ENCODE results near the gene PCSK9. TPM values are rescaled to one million over a fixed set of nuclear protein-coding genes. Genes with fewer than 3 reads are reported as not detected.

The PCSK9 gene
- total RNA-seq, 4 donors from 2014 or later: 0.13 to 0.64 (median 0.23) TPM; not detected in 1

DNA sequence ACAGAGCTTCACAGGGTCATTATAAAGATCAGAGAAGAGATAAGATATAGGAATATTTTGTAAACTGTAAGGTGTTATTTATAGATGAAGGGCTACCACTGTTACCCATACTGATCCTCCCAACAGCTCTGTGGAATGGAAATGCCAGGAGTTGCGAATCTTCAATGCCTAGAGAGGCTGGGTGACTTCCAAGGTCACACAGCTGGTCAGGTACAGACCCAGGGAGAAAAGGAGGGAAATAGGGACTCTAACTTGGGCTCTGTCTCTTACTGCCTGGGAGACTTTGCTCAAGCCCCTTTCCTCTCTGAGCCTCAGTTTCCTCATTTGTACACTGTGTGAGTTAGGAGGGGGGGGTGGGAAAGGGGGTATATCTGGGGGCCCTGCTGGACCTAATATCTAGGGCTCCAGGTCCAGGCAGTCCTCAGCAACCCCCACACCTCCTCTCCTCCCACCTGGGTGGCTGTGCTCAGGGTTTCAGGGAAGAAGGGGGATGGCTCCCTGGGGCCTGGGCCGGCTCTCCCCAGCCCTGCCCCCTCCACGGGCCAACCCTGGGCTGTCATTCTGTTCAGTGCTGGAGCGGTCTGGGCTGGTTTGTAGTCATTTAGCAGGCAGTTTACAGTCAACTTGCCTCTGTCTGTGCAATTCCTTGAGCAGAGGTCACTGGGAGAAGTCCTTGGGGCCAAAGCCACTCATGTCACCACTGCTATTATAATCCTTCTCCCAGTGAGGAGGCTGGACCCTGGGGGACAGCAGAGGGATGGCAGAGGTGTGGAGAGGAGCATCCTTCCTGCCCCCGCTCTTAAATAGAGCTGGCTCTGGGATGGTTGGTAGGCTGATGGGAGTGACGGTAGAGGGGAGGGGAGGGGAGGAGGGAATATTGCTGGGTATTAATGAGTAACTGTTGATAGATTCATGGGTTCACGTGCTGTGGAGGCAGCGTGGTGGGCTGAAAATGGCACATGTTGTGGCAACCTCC is 39.0 kb upstream of the PCSK9 start:
- no peaks in the 10 kb centered on the region for H3K36me3 ChIP-seq
- peaks cover 0 to 12% (median 4%) of the 10 kb centered on the region in 3 donors for H3K4me1 ChIP-seq
- H3K4me3 ChIP-seq: no peak overlapping the region
- 44 to 84% methylated on average over 1 to 3 of the region's 8 CpGs for WGBS, 2 donors (ENCODE audit: low coverage in 1 of 2)
- ATAC-seq: no peak
- peaks cover 64% of the 10 kb centered on the region for H3K27me3 ChIP-seq
- H3K27ac ChIP-seq: no peak overlapping the region
- TF ChIP-seq, protein P1, sequence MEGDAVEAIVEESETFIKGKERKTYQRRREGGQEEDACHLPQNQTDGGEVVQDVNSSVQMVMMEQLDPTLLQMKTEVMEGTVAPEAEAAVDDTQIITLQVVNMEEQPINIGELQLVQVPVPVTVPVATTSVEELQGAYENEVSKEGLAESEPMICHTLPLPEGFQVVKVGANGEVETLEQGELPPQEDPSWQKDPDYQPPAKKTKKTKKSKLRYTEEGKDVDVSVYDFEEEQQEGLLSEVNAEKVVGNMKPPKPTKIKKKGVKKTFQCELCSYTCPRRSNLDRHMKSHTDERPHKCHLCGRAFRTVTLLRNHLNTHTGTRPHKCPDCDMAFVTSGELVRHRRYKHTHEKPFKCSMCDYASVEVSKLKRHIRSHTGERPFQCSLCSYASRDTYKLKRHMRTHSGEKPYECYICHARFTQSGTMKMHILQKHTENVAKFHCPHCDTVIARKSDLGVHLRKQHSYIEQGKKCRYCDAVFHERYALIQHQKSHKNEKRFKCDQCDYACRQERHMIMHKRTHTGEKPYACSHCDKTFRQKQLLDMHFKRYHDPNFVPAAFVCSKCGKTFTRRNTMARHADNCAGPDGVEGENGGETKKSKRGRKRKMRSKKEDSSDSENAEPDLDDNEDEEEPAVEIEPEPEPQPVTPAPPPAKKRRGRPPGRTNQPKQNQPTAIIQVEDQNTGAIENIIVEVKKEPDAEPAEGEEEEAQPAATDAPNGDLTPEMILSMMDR (IDR thresholded peaks at IDR 0.05): no peak
- TF ChIP-seq POLR2AphosphoS5 (IDR thresholded peaks at IDR 0.05): no peak
- no peak for TF ChIP-seq EP300 (IDR thresholded peaks at IDR 0.05)
- TF ChIP-seq POLR2A (IDR thresholded peaks at IDR 0.05): no peak
- H3K9me3 ChIP-seq: no peaks in the 10 kb centered on the region

DNA sequence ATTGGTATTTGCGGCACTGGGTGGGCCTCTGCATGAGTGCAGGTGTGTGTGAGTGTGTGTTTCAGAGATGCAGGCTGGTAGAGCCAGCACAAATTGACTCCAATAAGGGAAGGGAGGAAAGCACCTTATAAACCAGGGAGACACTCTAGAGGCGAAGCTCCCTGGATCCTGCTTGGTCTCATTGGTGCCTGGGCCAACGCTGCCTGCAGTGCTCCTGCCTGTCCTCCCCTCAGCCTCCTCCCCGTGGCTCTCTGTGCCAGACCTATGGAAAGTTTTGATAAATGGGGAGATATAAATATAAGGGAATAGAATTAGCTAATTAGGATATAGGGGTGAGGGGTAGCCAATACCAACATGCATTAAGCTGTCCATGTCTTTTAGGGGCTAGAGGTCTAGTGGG is 38.0 kb upstream of the PCSK9 start:
- 90 to 100% methylated on average over 1 to 2 of the region's 4 CpGs for WGBS, 2 donors (ENCODE audit: low coverage in 1 of 2)
- no peaks in the 10 kb centered on the region for H3K36me3 ChIP-seq
- ATAC-seq: no peak

DNA sequence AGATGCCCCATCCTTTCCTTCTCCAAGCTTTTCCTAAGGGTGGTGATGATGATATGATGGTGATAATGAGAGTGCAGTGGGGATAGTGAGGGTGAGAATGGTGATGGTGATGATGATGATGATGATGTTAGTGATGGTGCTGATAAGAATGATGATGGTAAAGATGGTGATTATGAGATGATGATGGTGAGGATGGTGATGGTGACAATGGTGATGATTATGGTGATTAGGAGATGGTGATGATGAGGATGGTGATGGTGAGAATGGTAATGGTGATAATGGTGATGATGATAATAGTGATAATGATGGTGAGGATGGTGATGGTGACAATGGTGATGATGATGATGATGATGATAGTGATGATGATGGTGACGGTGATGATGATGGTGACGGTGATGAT is 36.7 kb upstream of the PCSK9 start:
- Histone ChIP-seq H3K27me3 (peaks cover 41% of the 10 kb centered on the region), H3K4me3 (no peak overlapping the region), H3K27ac (no peak overlapping the region), H3K36me3 (no peaks in the 10 kb centered on the region), H3K9me3 (no peaks in the 10 kb centered on the region), H3K4me1 (no peaks in the 10 kb centered on the region)
- no peak for TF ChIP-seq EP300 (IDR thresholded peaks at IDR 0.05)
- TF ChIP-seq, protein P1 (IDR thresholded peaks at IDR 0.05): no peak
- no peak for TF ChIP-seq POLR2AphosphoS5 (IDR thresholded peaks at IDR 0.05)
- no peak for TF ChIP-seq POLR2A (IDR thresholded peaks at IDR 0.05)
- 38 to 40% methylated on average over 2 of the region's 2 CpGs for WGBS, 2 donors (ENCODE audit: low coverage in 1 of 2)
- no peak for ATAC-seq

More for the DNA sequence above, 38.0 kb upstream of the PCSK9 start:
- Histone ChIP-seq H3K9me3 (no peaks in the 10 kb centered on the region), H3K4me3 (no peak overlapping the region), H3K27me3 (peaks cover 55% of the 10 kb centered on the region), H3K4me1 (peaks cover 0 to 10% (median 4%) of the 10 kb centered on the region in 3 donors), H3K27ac (no peak overlapping the region)
- TF ChIP-seq, protein P1 (IDR thresholded peaks at IDR 0.05): no peak
- no peak for TF ChIP-seq POLR2A (IDR thresholded peaks at IDR 0.05)
- TF ChIP-seq POLR2AphosphoS5 (IDR thresholded peaks at IDR 0.05): no peak
- TF ChIP-seq EP300 (IDR thresholded peaks at IDR 0.05): no peak

DNA sequence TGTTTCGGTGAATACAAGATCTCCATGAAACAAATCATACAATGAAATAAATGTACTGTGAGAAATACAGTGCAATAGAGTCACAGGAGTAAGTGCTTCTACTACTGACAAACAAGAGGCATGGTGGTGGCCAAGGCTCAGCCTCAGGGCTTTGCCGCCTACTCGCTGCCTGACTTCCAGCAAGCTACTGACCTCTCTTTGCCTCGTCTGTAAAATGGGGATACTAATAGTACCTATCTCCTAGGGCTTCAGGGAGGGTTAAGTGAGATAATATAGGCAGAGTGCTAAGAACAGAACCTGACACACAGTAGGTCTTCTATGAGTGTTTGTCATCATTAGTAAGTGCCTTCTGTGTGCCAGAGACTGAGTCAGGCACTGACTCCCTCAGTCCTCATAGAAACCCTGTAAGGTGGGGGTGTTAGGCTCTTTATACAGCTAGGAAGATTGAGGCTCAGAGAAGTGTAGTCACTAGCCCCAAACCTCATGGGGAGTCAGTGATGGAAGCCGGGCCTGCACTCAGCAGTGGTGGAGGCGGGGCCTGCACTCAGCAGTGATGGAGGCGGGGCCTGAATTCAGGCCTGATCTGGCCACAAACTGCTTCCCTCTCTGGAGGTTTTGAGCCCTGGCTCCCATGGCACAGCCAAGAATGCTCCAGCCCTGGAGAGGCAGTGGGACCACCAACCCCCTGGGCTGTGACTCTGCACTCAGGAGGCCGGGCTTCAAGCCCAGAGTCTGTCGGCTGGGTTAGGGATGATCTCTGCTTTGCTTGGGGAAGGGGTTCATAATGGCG is 33.8 kb upstream of the PCSK9 start:
- 93% methylated on average over 3 of the region's 10 CpGs for WGBS, 2 donors (ENCODE audit: low coverage in 1 of 2)
- Histone ChIP-seq H3K27me3 (peaks cover 14% of the 10 kb centered on the region), H3K27ac (no peak overlapping the region), H3K4me1 (no peaks in the 10 kb centered on the region), H3K36me3 (no peaks in the 10 kb centered on the region), H3K4me3 (no peak overlapping the region), H3K9me3 (no peaks in the 10 kb centered on the region)
- ATAC-seq: no peak
- TF ChIP-seq POLR2A (IDR thresholded peaks at IDR 0.05): no peak

DNA sequence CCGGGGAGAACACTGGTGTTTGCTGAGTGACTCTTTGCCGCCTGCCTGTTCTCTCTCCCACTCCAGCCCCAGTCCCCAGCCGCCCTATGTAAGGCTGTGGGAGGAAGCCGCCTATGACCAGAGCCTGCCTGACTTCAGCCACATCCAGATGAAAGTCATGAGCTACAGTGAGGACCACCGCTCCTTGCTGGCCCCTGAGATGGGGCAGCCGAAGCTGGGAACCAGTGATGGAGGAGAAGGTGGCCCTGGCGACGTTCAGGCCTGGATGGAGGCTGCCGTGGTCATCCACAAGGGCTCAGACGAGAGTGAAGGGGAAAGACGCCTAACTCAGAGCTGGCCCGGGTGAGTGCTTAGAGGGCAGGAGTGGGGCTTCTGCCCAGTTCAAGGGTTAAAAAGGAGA is 32.4 kb upstream of the PCSK9 start:
- H3K9me3 ChIP-seq: no peaks in the 10 kb centered on the region
- TF ChIP-seq POLR2A (IDR thresholded peaks at IDR 0.05) (no peak), EP300 (IDR thresholded peaks at IDR 0.05) (no peak), POLR2AphosphoS5 (IDR thresholded peaks at IDR 0.05) (no peak)
- TF ChIP-seq, protein P1 (IDR thresholded peaks at IDR 0.05): no peak
- no peak overlapping the region for H3K27ac ChIP-seq
- 80% methylated on average over 1 to 3 of the region's 12 CpGs for WGBS, 2 donors (ENCODE audit: low coverage in 1 of 2)
- H3K36me3 ChIP-seq: no peaks in the 10 kb centered on the region
- no peaks in the 10 kb centered on the region for H3K4me1 ChIP-seq
- ATAC-seq: no peak
- no peak overlapping the region for H3K4me3 ChIP-seq
- peaks cover 2% of the 10 kb centered on the region for H3K27me3 ChIP-seq
